SIG-M5 (cell line): ENCODE results near the gene PPP1CA.

ENCODE experiments used
- DNase-seq: peaks from one replicate; lab custom pipeline; 2025; lab: John Stamatoyannopoulos, UW

PPP1CA gene

DNA sequence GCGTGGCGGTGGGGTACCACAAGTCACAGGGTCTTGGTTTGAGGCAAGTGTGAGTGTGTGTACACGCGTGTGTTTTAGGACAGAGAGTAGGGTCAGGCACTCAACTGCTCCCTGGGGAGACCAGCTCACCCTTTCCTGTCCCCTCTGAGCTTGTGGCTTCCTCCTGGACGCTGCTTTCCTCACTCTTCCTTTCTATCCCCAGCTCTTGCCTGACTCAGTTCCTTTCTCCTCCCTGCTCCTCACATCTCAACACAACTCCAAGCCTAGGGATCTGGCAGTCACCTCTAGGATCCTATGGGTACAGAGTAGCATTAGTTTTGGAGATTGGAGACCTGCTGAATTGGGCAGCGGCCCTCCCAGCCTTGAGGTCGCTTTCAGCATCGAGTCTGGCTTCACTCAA, 32.4 kb downstream of the PPP1CA start:
- no peak for DNase-seq

DNA sequence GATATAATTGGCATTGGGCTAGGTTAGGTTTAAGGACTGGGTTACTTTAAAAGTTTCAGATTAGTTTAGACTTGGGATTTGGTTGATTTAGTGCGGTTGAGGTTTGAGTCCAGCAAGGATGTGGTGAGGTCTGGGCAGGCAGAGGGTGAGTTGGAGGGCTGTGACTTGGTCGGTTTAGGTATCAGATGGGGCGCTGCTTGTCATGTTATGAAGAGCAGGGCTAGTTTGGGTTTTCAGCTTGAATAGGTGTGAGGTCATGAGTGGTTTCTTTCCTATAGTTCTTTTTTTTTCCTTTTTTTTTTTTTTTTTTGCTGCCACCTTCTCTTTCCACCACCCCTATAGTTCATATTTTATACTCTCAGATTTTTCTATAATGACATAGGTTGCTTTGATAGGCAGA, 33.0 kb downstream of the PPP1CA start:
- DNase-seq: no peak

DNA sequence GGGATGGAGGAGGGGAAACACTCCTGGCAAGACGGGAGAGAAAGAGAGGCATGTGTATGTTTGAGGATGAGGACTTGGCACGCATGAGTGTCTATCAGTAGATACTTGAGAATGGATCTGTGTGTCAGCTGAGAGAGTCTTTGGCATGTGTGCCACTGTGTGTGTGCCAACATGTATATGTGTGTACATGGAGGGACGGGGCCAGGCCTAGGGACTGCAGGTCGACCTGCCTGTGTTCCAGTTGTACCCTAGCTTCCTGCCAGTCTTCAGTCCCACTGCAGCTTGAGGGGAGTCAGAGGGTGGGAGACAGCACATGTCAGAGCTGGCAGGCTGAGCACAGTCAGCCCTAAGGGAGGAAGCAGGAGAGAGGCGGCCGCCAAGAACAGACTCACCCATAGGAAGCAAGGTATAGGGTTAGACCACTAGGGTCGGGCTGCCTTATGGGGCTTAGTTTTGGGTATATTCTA, 33.9 kb downstream of the PPP1CA start:
- no peak for DNase-seq

DNA sequence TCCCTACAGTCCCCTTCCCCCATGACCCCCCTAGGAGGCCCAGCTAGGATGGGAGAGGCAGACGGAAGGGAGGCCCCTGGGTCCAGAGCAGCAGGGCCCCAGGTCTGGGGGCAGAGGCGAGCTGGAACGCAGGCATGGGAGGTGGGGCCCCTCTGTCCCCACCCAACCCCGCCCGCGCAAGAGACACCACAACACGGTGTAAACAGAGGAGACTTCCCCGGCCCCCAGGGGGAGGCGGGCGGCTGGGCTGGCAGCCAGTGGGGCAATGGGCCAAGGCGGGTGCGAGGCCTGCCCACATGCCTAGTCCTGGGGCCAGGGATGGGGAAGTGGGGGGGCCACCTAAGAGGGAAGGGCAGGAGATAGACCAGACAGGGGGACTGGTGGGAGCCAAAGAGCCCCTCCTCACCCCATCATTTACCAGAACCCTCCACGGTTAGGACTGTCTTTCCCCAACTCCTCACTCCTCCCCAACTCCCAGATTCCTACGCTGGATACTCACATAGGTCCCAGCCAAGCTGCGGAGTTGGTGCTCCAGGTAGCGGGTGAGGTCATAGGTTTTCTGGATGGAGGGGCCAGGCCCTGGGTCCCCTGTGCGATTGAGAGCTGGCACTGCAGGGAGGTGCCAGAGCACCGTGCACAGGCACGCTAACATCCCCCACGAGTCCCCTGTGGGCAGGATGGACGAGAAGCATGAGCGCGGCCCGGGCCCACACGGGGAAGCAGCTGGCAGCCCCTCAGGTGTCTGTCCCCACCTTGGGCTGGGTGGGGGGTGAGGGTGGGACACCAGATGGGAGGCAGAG, 34.5 kb downstream of the PPP1CA start:
- no peak for DNase-seq

DNA sequence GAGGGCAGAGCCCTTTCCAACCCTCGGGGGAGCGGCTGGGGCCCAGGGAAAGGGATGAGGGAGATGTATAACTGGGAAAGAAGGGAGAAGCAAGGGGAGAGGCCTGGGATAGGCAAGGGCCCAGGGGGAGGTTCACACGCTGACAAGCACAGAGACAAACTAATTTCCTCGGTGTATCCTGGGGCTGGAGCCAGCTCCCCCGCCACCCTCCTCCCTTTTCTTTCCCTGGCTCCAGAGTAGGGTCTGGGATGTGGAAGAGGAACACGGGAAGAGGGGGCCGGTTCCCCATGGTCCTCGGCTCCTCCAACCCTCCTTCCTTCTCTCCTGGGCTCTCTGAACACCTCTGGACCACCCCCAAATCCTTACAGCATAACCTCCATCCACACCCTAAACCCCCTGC, 35.1 kb downstream of the PPP1CA start:
- no peak for DNase-seq

DNA sequence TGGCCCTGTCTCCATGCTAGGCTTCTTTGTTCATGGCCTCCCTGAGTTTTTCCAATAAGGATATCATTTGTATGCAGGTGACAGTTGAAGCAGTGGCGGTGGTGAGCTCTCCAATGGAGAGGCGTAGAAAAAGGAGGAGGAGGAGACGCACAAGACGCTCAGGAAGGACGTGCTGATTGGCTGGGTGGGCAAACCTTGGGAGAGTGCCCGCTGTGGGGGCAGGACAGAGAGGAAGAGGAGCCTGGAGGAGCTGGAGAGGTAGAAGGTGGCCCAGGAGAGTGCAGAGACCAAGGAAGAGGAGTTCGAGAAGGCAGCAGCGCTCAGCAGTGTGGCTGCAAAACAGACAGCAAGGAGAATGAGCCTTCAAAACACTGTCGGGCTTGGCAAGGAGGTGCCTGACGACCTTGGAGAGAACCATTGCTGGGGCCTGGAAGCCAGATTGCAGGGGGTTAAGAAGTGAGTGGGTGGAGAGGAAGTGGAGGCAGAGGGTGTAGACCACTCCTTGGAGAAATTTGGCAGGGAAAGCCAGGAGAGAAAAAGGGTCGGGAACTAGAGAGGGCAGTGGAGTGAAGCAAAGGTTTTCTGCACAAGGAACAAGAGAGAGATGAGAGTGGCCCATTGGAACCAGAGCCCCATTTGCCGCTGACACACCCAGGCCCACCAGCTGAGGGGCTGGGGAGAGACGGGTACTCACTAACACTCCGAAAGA, 35.8 kb downstream of the PPP1CA start:
- DNase-seq: no peak

DNA sequence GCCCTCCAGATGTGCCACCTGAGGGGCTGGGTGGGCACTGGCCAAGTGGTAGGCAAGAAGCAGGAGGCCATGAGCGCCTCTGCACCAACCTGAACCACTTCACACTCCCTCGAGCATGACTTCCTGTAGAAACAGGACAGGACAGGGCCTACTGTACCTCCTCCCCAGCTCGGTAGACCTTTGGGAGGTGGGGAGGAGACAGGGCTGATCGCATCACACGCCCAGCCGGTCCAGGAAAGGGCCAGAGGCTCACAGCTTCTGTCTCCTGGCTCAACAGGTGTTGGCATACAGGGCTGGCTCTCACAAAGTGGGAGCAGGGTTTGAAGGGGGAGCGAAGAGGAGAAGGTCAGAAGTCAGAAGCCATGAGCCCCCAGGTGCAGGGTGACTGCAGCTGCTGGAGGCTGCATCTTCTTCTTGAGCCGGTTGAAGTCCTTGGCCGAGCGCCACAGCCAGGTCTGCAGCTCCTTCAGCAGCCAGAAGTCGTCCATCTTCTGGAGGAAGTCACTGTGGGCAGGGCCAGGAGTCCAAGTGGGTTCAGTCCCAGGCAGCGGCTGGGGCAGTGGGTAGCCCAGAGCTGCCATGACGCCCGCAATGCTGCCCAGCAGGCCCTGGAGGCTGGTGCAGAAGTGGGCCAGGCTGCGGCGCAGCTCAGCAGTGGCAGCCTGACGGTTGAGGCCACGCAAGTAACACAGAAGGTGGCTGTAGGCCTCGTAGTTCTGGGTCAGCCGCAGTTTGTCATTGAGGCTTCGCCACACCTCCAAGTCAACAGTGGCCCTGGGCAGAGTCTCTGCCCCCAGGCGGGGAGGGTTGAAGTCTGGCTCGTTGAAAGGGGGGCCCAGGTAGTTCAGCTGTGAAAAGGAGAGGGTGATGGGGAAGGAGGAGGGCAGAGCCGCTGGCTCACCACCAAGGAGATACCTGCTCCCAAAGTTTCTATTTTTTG, 36.6 kb downstream of the PPP1CA start:
- no peak for DNase-seq

DNA sequence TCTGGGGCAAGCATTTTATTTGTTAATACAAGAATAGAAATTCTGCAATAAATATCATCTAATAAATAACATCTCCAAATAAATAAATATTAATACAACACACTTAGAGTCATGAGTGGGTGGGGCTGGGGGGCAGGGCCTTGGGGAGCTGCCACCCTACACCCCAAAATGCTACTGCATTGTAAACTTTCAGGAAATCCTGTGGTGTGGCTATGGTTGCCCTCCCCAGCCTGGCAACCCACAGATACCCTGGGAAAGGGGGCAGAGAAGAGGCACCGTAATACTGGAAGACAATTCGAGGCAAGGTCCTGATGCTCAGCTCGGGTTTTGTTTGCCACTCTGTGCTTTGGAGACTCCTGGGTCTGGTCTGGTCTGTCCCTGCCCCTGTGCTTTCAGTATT, 37.5 kb downstream of the PPP1CA start:
- no peak for DNase-seq

DNA sequence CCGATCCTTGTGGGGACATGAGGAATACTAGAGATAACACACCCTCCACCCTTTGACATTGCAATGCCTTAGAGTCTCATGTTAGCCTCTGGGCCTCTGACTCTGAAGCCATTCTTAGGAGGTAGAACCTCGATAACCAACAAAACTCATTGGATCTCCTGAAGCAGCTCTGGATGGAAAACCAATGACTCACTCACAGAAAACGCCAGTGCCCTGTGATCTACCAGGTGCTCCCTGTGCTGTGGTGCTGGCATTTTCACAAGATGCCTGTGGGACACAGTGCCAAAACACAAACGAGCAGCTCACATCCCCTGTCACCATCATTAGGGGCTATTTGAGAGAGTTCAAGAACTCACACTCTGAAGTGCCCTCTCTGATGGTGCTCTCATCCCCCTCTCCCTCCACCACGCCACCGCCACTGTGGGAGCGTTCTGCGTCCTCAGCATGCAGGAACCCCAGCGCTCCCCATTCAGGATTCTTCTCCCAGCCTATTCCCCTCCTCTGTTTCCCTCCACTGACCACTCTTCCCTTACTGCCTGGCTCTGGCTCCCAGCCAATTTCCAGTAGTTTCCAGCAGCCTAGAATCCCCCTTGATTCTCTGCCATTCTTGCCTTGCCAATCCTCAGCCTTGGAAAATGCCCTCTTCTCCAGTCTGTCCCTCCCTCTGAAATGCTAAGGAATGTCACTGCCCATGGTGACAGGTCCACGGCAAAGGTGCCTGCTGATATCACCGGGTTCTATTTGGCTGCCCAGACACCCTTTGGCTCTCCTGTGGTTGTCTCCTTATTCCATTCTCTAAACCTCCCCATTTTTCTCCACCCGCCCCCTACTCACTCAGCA, 43.6 kb downstream of the PPP1CA start:
- DNase-seq: no peak

DNA sequence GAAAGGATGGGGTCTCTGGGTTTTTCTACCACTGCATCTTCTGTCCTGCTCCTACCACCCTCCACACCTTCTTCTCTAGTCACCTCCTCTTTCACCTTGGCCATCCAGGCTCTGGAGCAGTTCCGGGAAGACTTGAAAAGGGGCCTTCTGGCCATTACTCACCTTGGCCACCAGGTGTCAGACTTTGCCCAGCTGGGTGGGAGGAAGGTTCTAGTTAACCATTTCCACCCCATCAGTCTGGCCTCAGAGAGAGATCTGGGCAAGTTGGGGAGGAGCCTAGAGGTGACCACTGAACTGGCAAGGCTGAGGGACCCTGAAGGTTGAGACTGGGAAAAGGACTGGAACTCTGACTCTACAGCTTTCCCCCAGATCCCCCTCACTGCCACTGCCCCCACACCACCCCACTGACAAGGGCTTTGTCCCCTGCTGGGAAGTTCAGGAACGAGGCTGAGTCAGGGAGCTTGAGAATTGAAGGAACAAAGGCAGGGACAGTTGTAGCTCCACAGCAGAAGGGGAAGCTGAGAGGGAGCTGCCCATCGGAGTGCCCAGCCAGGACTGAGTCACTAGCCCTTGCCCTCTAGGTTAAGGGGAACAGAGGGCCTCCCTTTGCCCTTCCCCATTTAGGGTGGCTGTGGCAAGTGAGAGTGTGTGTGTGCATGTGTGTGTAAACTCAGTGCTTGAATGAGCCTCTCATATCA, 44.6 kb downstream of the PPP1CA start:
- DNase-seq: no peak

DNA sequence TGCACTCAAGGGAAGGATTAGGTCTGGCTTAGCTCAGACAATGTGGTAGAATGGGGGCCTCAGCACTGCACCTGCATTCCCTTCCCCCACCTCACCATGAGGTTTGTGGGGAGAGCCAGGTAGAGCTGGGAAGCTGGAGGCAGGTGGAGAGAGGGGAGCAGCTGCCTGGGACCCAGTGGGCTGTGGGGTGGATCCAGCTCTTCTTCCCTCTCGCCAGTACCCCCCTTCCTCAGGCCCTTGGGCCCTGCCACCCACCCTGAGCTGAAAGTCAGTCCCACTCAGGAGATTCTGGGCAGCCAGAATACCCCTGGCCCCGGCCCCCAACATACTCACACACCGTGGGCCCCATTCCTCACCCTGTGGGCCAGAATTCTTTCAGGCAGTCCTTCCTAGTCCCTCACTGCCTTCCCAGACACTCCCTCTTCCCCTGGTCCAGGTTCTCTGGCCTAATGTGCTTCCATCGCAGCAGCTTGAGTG, 45.2 kb downstream of the PPP1CA start:
- no peak for DNase-seq

DNA sequence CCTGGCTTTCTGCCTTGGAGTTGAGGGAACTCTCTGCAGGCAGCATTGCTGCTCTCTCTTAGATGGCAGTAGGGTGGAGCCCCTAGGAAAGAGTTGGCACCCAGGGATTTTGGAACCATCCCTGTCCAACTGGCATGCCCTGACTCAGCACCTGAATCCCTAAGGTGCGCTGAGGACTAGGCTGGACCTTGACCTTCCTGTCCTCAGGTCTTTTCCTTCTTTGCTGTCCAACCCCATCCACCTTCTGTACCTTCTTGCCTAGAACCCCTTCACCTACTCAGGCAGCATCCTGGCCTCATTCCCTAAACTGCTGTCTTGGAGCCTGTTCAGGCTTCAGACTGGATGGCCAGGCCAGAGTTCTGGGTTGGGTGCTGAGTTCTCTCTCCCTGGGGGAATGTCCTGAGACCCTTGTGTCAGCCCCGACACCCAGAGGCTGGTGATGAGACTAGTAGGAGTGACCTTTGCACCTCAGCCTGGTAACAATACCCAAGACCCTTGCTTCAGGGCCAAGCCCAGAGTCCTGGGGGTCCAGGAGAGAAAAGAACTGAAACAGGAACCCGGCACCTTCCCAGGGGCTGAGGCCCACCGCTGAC, 45.8 kb downstream of the PPP1CA start:
- no peak for DNase-seq

DNA sequence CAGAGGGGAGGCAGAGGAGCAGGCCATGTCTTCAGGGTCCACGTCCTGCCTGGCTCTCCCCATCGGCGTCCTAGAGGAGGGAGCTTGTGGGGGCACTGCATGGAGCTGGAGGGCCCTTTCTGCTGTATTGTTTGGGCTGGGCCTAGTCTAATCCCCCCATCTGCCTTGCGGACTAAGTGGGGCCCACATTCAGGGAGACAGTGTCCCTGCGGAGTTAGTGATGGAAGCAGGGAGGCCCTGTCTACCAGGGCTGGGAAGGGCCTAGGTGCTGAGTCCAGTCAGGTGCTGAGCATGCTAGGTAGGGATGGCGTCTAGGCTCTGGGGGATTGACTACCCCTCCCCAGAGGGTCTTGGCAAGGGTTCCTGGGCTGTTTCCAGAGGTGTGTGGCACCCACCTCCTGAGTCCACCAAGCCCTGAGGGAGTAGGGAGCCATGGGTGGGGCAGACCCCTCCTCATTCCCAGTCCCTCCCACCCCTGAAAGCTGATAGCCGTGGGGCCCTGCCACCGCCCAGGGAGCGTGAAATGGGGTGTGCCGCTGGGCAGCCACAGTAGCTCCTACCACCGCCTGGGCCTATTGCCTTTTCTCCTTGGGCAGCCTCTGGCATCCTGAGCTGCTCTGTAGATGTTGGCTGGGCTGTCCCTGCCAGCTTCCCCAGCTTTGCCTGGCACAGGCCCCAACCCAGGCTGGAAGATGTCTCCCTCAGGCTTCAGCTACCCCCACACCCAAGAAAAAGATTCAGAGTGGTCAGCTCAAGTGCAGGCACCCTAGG, 46.5 kb downstream of the PPP1CA start:
- no peak for DNase-seq

DNA sequence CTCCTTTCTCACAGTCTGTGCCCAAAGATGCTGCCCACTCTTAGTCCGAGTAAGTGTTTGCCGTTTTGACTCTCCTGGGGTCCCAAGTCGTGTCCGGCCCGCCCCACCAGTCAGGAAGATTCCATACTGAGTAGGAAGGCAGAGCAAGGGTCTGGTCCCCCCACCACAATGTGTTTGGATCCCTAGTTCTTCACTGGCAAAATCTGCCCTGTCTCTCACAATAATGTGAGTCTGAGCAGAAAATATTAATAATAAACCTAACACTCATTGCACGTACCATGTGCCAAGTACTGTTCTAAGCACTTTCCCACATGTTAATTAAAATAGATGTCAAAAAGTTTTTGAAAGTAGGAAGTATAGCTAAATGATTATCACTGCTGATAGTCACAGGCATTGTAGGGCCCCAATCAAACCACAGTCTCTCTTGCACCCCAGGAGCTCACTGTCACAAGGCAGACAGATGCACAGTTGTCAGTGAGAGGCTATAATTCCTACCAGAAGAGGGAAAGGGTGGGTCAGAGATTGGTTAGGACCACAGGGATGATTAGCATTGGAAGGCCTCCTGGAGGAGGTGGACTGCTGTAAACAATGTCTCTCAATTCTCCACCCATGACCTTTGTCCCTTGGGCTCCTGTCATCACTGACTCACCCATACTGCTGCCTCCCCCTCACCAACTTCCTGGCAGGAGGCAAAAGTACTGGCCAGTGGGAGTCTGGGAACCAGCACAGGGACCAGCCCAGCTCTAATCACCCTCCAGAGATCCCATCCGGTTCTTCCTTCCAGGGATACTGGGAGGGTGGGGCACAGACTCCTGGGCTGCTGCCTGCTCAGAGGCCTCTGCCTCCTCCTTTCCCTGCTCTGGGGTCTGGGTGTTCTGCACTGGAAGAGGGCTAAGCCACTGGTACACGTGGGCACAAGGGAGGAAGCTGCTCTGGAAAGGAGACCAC, 47.3 kb downstream of the PPP1CA start:
- DNase-seq: no peak

DNA sequence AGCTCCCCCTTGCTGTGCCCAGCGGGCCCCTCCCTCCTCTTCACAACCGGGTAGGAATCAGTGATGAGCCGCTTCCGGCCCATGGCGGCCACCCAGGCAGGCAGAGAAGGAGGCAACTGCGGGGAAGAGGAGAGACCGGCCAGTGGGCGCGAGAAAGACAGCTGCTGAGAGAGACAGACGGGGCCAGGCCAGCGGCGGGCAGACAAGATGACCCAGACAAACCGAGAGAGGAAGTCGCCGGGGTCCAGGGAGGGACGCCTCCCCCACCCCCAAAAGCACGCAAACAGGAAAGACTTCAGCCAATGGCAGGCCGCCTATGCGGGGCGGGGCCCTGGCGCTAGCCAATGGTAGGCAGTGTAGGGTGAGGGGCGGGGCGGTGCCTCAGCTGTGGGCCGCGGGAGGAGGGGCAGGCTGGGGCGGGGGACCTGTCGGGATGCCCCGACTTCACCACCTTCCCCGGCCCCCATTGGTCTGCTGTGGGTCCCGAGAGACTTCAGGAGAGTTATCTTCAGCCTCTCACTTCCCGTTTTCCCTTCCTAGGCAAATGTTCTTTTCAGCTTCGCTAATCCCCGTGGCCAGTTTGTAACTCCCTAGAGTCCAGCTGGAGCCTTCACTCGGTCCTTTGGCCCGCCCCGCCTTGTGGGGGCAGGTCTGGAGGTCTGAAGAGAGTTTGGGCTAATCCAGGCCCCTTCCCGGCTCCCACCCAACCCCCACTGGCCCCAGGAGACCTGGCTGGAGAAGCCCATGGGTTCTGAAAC, 48.2 kb downstream of the PPP1CA start, which contains the start of gene POLD4:
POLD4 (minus strand) TSS at position 230 of the 758 bp plus-strand sequence; CDS start at position 83, 147 bp downstream.
- peak; percentile 70 for DNase-seq

DNA sequence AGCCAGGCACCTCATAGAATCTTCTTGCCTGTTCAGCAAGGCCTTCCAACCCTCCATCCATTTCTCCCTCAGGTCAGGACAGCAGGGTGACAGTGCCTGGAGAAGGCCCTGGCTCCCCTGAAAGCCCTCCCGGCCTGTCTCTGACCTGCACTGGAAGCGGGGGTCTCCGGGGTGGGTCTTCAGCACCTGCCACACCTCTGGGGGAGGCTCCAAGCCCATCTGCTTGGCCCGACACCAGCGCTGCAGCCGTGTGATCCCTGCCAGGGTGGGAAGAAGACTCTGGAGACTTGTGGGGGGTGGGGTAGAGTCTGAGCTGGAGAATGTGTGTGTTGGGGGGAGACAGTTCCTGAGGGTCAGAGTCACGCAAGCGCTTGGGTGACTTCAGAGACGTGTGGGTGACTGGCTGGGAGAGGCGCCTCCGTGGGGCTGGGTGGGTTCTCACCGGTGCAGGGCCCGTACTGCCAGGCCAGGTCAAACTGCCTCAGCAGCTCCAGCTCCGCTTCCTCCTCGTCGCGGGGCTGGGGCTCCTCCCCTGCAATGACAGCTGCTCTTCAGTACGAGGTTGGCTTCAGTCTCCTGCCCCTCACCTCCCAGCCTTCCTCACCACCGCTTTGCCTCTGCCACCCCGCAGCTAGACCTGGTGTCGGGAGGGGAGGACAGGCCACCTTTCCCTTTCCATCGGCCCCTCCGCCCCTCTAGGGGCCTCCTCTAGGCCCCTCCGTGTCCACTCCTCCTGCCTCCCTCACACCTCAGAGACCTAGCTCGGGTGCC, 48.9 kb downstream of the PPP1CA start:
- no peak for DNase-seq
